Activated naive CD8-positive, alpha-beta T cell treated with anti-CD3 and anti-CD28 coated beads, Interleukin-2, amount 50 U/mL, for 24 hours (primary cell): ENCODE measurements around the gene CTDSP2.
A peak's percentile ranks its signal among the peaks of the same experiment; 100 is the strongest.
"Not testable (repeated sequence)": the region's sequence is repeated elsewhere in the genome, so short reads cannot be mapped to it uniquely, and the experiment has no call there.

Experiments used
- ATAC-seq: fragments of 150-1000 bp; cut with Tn5 transposase; one replicate; pipeline ENCODE4 v1.10.0; 2021
- DNase-seq: peaks from one replicate; pipeline ENCODE4 v3.0.0; 2021
- H3K27ac Mint-ChIP-seq: one replicate; pipeline ENCODE4 v1.8.0; 2021; ENCODE audit warnings: mild to moderate bottlenecking, mixed read lengths
- H3K27me3 Mint-ChIP-seq: one replicate; pipeline ENCODE4 v1.8.0; 2021; ENCODE audit warnings: mixed read lengths
- H3K36me3 Mint-ChIP-seq: one replicate; pipeline ENCODE4 v1.8.0; 2021; ENCODE audit warnings: low read depth, mixed read lengths
- H3K4me1 Mint-ChIP-seq: one replicate; pipeline ENCODE4 v1.8.0; 2021; ENCODE audit warnings: mixed read lengths
- H3K4me3 Mint-ChIP-seq: one replicate; pipeline ENCODE4 v1.8.0; 2021; ENCODE audit warnings: mild to moderate bottlenecking, moderate library complexity, mixed read lengths
- H3K9me3 Mint-ChIP-seq: one replicate; pipeline ENCODE4 v1.8.0; 2021; ENCODE audit warnings: mixed read lengths

CTDSP2 gene

GRCh38 chr12:57851552-57851951, 5.0 kb upstream of the CTDSP2 start:
- H3K4me1 Mint-ChIP-seq, result peaks cover 44% of the 10 kb centered on the region
- H3K4me3 Mint-ChIP-seq, result no peak overlapping the region
- DNase-seq (no peak), ATAC-seq (no peak)
- H3K36me3 Mint-ChIP-seq, result no peaks in the 10 kb centered on the region
- H3K27me3 Mint-ChIP-seq, result peaks cover 31% of the 10 kb centered on the region
- H3K27ac Mint-ChIP-seq, result no peak overlapping the region
- no peaks in the 10 kb centered on the region for H3K9me3 Mint-ChIP-seq

GRCh38 chr12:57850854-57851430, 4.4 kb upstream of the CTDSP2 start:
- Mint-ChIP-seq H3K9me3 (no peaks in the 10 kb centered on the region), H3K27ac (no peak overlapping the region), H3K36me3 (no peaks in the 10 kb centered on the region), H3K4me1 (peaks cover 44% of the 10 kb centered on the region), H3K27me3 (peaks cover 28% of the 10 kb centered on the region), H3K4me3 (no peak overlapping the region)
- no peak for DNase-seq
- peak; percentile 22 for ATAC-seq

GRCh38 chr12:57849447-57849846, 2.9 kb upstream of the CTDSP2 start:
- not testable (repeated sequence) for ATAC-seq, H3K4me3 Mint-ChIP-seq, H3K36me3 Mint-ChIP-seq, H3K9me3 Mint-ChIP-seq, H3K27ac Mint-ChIP-seq, DNase-seq
- Mint-ChIP-seq H3K27me3 (peaks cover 26% of the 10 kb centered on the region), H3K4me1 (peaks cover 47% of the 10 kb centered on the region)

GRCh38 chr12:57849035-57849434, 2.5 kb upstream of the CTDSP2 start:
- H3K4me3 Mint-ChIP-seq, result no peak overlapping the region
- H3K27me3 Mint-ChIP-seq, result peaks cover 25% of the 10 kb centered on the region
- no peaks in the 10 kb centered on the region for H3K36me3 Mint-ChIP-seq
- no peak overlapping the region for H3K27ac Mint-ChIP-seq
- DNase-seq (no peak), ATAC-seq (no peak)
- no peaks in the 10 kb centered on the region for H3K9me3 Mint-ChIP-seq
- H3K4me1 Mint-ChIP-seq, result peaks cover 51% of the 10 kb centered on the region

- H3K4me1 Mint-ChIP-seq, result peaks cover 52% of the 10 kb centered on the region
- DNase-seq (no peak), ATAC-seq (no peak)
- peaks cover 18% of the 10 kb centered on the region for H3K27me3 Mint-ChIP-seq
- no peak overlapping the region for H3K4me3 Mint-ChIP-seq
- no peaks in the 10 kb centered on the region for H3K9me3 Mint-ChIP-seq
- no peak overlapping the region for H3K27ac Mint-ChIP-seq
- H3K36me3 Mint-ChIP-seq, result no peaks in the 10 kb centered on the region
Observed at GRCh38 chr12:57848208-57848607, 1.7 kb upstream of the CTDSP2 start.

GRCh38 chr12:57846285-57846576, 298 bp downstream of the CTDSP2 start:
- Mint-ChIP-seq H3K4me1 (peaks cover 56% of the 10 kb centered on the region), H3K27me3 (peaks cover 4% of the 10 kb centered on the region), H3K36me3 (no peaks in the 10 kb centered on the region), H3K9me3 (no peaks in the 10 kb centered on the region), H3K27ac (peak overlapping the region; percentile 42), H3K4me3 (peak overlapping the region; percentile 76)
- DNase-seq (no peak), ATAC-seq (peak; percentile 14)

GRCh38 chr12:57845478-57846284, 848 bp downstream of the CTDSP2 start:
- H3K4me3 Mint-ChIP-seq, result peak overlapping the region; percentile 76
- no peaks in the 10 kb centered on the region for H3K27me3 Mint-ChIP-seq
- DNase-seq (peak; percentile 73), ATAC-seq (peak; percentile 17)
- H3K4me1 Mint-ChIP-seq, result peaks cover 56% of the 10 kb centered on the region
- H3K27ac Mint-ChIP-seq, result peak overlapping the region; percentile 78
- H3K36me3 Mint-ChIP-seq, result no peaks in the 10 kb centered on the region
- no peaks in the 10 kb centered on the region for H3K9me3 Mint-ChIP-seq

- peak; percentile 33 for ATAC-seq
- no peaks in the 10 kb centered on the region for H3K36me3 Mint-ChIP-seq
- peak overlapping the region; percentile 76 for H3K4me3 Mint-ChIP-seq
- H3K9me3 Mint-ChIP-seq, result no peaks in the 10 kb centered on the region
- DNase-seq, result peak; percentile 55
- peaks cover 60% of the 10 kb centered on the region for H3K4me1 Mint-ChIP-seq
- peak overlapping the region; percentile 78 for H3K27ac Mint-ChIP-seq
- H3K27me3 Mint-ChIP-seq, result no peaks in the 10 kb centered on the region
Observed at GRCh38 chr12:57844709-57845477, 1.6 kb downstream of the CTDSP2 start.

GRCh38 chr12:57842342-57843294, 3.9 kb downstream of the CTDSP2 start:
- Mint-ChIP-seq H3K4me3 (peak overlapping the region; percentile 76), H3K4me1 (peaks cover 75% of the 10 kb centered on the region), H3K27me3 (no peaks in the 10 kb centered on the region), H3K27ac (peak overlapping the region; percentile 82), H3K36me3 (no peaks in the 10 kb centered on the region), H3K9me3 (no peaks in the 10 kb centered on the region)
- DNase-seq (no peak), ATAC-seq (peak; percentile 17)

- no peak for DNase-seq
- Mint-ChIP-seq H3K27me3 (no peaks in the 10 kb centered on the region), H3K36me3 (no peaks in the 10 kb centered on the region), H3K9me3 (no peaks in the 10 kb centered on the region), H3K27ac (peak overlapping the region; percentile 35), H3K4me1 (peaks cover 81% of the 10 kb centered on the region), H3K4me3 (no peak overlapping the region)
- no peak for ATAC-seq
Observed at GRCh38 chr12:57841445-57841844, 5.1 kb downstream of the CTDSP2 start.

- peak overlapping the region; percentile 35 for H3K27ac Mint-ChIP-seq
- no peaks in the 10 kb centered on the region for H3K9me3 Mint-ChIP-seq
- H3K27me3 Mint-ChIP-seq, result no peaks in the 10 kb centered on the region
- H3K4me1 Mint-ChIP-seq, result peaks cover 88% of the 10 kb centered on the region
- H3K36me3 Mint-ChIP-seq, result no peaks in the 10 kb centered on the region
- DNase-seq (no peak), ATAC-seq (no peak)
- no peak overlapping the region for H3K4me3 Mint-ChIP-seq
Observed at GRCh38 chr12:57840726-57841125, 5.8 kb downstream of the CTDSP2 start.

GRCh38 chr12:57839996-57840395, 6.5 kb downstream of the CTDSP2 start:
- H3K27me3 Mint-ChIP-seq, result no peaks in the 10 kb centered on the region
- no peaks in the 10 kb centered on the region for H3K9me3 Mint-ChIP-seq
- H3K4me3 Mint-ChIP-seq, result no peak overlapping the region
- no peaks in the 10 kb centered on the region for H3K36me3 Mint-ChIP-seq
- no peak for DNase-seq
- peaks cover 95% of the 10 kb centered on the region for H3K4me1 Mint-ChIP-seq
- ATAC-seq, result no peak
- peak overlapping the region; percentile 73 for H3K27ac Mint-ChIP-seq

GRCh38 chr12:57838594-57839302, 7.8 kb downstream of the CTDSP2 start:
- Mint-ChIP-seq H3K4me3 (peak overlapping the region; percentile 62), H3K27me3 (no peaks in the 10 kb centered on the region)

More at GRCh38 chr12:57838594-57839302, 7.8 kb downstream of the CTDSP2 start:
- Mint-ChIP-seq H3K36me3 (no peaks in the 10 kb centered on the region), H3K4me1 (peaks cover 98% of the 10 kb centered on the region), H3K9me3 (no peaks in the 10 kb centered on the region), H3K27ac (peak overlapping the region; percentile 73)
- DNase-seq (no peak), ATAC-seq (peak; percentile 55)
